ENCODE results near the gene TK2.
"Not testable (repeated sequence)": the region's sequence is repeated elsewhere in the genome, so short reads cannot be mapped to it uniquely, and the experiment has no call there.

TK2 gene

DNA sequence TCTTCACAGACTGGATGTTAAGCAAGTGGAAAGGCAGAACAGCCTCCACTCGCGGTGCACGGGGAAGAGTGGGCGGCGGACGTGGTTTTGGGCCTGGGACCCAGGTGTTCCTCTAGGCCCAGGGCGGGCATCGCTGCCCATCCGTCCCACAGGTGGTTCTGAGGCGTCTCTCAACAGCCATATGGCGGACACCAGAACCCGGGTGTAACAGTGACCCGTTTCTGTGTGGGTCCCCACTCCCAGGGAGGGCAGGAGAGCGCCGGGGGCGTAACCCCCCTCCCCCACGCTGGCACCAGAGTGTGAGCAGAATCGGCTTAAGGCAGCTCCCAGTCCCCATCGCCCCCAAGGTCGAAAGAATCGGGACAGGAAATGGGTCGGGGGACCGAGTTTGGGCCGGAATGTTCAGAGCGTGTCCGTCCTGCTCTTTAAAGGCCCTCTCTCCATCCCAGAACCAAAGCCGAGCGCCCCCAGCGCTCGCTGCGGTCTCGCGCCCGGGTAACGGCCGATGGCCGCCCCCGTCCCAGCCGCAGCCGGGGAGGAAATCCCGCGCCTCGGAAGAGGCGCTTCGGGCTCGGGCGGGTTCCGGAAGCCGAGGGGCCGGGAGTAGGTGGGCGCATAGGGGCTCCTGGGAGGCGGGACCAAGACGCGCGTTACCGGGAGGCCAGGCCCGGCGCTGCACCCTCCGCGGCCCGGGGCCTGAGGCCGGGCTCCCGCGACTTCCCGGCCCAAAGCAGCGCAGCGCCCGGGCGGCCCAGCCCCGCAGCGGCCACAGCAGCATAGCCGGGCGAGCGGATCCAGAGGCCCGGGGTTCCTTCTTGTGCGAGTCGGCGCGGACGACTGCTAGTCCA, at the start of gene TK2:
Gene TK2 (minus strand): TSS at position 839 of the 848 bp plus-strand sequence. CDS start 61 bp downstream, at position 778.
- Histone ChIP-seq H3K9ac (ENCODE audit: low read depth, low read length) (peak within 1 kb of the TSS; percentile 82), H3K9me3 (ENCODE audit: control insufficient read depth, insufficient read depth, low read length) (no peaks in the 10 kb centered on the region), H3K36me3 (ENCODE audit: insufficient read depth, low read length) (no peaks in the 10 kb centered on the region), H3K4me1 (ENCODE audit: insufficient read depth, low read length) (peaks cover 7% of the 10 kb centered on the region; the same call in 1 of the 2 replicates)

DNA sequence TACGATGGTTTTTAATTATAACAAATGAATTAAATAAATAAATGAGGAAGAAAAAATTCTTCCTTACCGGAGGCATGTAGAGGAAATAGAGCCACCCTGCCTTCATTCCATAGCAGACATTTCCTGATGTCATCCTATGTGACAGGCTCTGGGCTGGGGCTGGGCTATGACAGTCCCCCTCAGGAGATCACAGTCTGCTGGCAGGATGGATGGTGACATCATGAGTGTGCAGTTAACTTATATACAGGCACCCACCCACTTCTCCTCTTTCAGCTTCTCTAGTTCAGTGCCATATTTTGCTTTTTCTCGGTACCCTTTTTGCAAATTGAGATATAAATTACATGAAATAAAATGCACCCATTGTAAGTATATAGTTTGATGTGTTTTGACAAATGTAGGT, 48.2 kb upstream of the TK2 start:
- Histone ChIP-seq H3K36me3 (ENCODE audit: insufficient read depth, low read length) (no peaks in the 10 kb centered on the region), H3K9ac (ENCODE audit: low read depth, low read length) (no peak overlapping the region), H3K9me3 (ENCODE audit: control insufficient read depth, insufficient read depth, low read length) (no peaks in the 10 kb centered on the region), H3K4me1 (ENCODE audit: insufficient read depth, low read length) (no peaks in the 10 kb centered on the region)

DNA sequence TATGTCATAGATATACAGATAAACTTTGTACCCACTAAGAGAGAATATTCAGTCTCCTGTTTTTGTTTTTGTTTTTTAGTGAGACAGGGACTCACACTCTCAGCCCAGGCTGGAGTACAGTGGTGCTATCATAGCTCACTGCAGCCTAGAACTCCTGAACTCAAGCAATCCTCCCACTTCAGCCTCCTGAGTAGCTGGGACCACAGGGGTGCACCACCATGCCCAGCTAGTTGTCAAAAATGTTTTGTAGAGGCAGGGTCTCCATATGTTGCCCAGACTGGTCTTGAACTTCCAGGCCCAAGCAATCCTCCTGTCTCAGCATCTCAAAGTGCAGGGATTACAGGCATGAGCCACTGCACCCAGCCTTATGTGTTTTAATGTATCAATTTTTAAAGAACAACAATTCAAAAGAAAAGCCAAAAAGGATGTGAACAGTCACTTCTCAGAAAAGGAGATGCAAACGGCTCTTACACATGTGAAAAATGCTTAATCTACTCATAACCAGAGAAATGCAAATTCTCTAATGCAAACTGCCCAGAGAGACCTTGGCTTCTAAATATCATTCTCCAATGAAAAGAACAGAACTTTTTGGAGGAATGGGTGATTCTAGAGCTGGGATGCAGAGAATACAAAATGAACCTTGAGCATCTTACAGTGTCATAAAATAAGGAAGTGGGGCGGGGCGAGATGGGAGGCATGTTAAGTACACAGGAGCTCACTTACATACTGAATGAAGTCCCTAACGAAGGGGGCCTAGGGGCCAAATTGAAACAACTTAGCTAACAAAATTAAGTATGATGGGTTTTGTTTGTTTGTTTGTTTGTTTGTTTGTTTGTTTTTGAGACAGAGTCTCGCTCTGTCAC, 47.3 kb upstream of the TK2 start:
- no peaks in the 10 kb centered on the region for H3K4me1 ChIP-seq (ENCODE audit: insufficient read depth, low read length)
- no peaks in the 10 kb centered on the region for H3K36me3 ChIP-seq (ENCODE audit: insufficient read depth, low read length)
- no peaks in the 10 kb centered on the region for H3K9me3 ChIP-seq (ENCODE audit: control insufficient read depth, insufficient read depth, low read length)
- no peak overlapping the region for H3K9ac ChIP-seq (ENCODE audit: low read depth, low read length)

DNA sequence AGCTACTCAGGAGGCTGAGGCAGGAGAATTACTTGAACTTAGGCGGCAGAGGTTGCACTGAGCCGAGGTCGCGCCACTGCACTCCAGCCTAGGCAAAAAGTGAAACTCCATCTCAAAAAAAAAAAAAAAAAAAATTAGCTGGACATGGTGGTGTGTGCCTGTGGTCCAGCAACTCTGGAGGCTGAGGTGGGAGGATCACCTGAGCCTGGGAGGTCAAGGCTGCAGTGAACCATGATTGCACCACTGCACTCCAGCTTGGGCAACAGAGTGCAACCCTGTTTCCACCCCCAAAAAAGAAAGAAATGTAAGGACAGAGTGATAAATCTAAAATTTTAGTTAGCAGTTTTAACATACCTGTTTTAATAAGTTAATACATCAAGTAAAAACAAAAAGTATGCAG, 46.6 kb upstream of the TK2 start:
- H3K4me1 ChIP-seq (ENCODE audit: insufficient read depth, low read length); H3K9me3 ChIP-seq (ENCODE audit: control insufficient read depth, insufficient read depth, low read length); H3K9ac ChIP-seq (ENCODE audit: low read depth, low read length); H3K36me3 ChIP-seq (ENCODE audit: insufficient read depth, low read length): not testable (repeated sequence)

DNA sequence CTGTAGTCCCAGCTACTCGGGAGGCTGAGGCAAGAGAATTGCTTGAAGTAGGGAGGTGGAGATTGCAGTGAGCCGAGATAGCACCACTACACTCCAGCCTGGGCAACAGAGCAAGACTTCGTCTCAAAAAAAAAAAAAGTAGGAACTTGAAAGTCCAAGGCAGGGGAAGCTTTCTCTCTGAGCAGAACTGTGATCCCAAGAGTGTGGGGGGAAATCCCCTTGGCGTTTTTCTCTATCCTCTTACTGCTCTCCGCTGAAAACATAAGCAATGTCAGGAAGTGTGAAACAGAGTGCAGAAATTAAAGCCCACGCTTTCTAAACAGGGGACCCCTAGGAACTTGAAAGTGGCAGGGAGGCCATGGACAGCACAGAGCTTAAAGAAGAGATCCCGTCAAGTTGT, 44.8 kb upstream of the TK2 start:
- Histone ChIP-seq H3K9ac (ENCODE audit: low read depth, low read length) (no peak overlapping the region), H3K4me1 (ENCODE audit: insufficient read depth, low read length) (peaks cover 9% of the 10 kb centered on the region)

DNA sequence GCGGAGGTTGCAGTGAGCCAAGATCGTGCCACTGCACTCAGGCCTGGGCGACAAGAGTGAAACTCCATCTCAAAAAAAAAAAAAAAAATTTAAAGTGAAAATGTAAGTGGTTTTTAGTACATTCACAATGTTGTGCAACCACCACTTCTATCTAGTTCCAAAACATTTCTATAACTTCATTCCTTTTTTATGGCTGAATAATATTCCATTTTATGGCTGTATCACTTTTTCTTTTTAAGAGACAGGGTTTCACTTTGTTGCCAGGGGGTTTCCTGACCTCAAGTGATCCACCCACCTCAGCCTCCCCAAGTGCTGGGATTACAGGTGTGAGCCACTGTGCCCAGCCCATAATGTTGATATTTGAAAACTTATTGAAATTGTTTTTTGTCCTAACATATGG, 42.9 kb upstream of the TK2 start:
- H3K9me3 ChIP-seq (ENCODE audit: control insufficient read depth, insufficient read depth, low read length) = no peaks in the 10 kb centered on the region
- H3K9ac ChIP-seq (ENCODE audit: low read depth, low read length) = no peak overlapping the region
- H3K36me3 ChIP-seq (ENCODE audit: insufficient read depth, low read length) = no peaks in the 10 kb centered on the region
- peaks cover 12% of the 10 kb centered on the region for H3K4me1 ChIP-seq (ENCODE audit: insufficient read depth, low read length)

More for the DNA sequence above, 44.8 kb upstream of the TK2 start:
- Histone ChIP-seq H3K36me3 (ENCODE audit: insufficient read depth, low read length) (no peaks in the 10 kb centered on the region), H3K9me3 (ENCODE audit: control insufficient read depth, insufficient read depth, low read length) (no peaks in the 10 kb centered on the region)

DNA sequence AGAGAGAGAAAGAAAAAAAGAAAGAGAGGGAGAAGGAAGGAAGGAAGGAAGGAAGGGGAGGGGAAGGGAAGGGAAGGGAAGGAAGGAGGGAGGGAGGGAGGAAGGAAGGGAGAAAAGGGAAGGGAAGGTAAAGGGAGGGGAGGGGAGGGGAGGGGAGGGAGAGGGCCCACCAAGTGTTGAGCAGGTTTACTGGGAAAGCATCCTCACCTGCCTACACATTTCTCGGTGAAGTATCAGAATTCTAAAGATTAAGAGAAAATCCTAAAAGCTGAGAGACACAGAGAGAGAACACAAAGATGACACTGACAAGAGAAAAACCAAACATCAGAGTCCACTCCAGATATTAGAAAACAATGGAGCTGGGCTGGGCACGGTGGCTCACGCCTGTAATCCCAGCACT, 42.3 kb upstream of the TK2 start:
- Histone ChIP-seq H3K36me3 (ENCODE audit: insufficient read depth, low read length) (no peaks in the 10 kb centered on the region), H3K9ac (ENCODE audit: low read depth, low read length) (no peak overlapping the region), H3K9me3 (ENCODE audit: control insufficient read depth, insufficient read depth, low read length) (no peaks in the 10 kb centered on the region), H3K4me1 (ENCODE audit: insufficient read depth, low read length) (peaks cover 12% of the 10 kb centered on the region)

DNA sequence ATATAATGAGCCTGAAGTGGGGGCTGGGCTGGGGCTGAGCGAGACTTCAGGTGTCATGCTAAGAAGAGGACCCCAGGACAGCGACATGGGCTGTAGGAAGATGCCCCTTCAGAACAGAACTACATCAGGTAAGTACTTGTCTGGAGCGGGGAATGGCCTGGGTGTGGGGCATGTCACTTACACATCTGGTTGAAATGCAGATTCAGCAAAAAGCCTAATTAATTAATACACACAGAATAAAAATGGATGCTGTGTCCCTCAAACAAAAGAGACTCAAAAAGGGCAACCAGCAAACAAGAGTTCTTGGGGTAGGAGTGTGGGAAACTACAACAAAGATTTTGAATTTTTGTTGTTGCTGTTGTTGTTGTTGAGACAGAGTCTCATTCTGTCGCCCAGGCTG, 41.1 kb upstream of the TK2 start:
- Histone ChIP-seq H3K4me1 (ENCODE audit: insufficient read depth, low read length) (peaks cover 12% of the 10 kb centered on the region), H3K36me3 (ENCODE audit: insufficient read depth, low read length) (no peaks in the 10 kb centered on the region), H3K9ac (ENCODE audit: low read depth, low read length) (no peak overlapping the region), H3K9me3 (ENCODE audit: control insufficient read depth, insufficient read depth, low read length) (no peaks in the 10 kb centered on the region)

DNA sequence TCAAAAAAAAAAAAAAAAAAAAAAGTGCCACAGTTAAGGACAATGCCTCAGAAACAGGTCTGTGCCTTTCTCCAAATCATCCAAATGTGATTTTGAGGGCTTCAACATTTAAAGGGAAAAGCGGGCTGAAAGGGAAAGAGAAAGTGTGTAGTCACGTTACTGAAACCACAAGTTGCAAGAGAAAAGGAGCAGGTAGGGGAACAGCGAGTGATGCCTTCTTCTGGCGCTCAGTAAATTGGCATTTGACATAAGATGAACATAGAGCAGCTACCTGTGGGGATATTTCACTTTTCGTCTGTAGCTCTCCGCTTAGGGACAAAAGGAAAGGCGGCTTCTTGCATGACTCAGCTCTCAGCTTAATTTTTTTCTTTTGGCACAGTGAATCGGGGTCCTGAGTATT, 40.4 kb upstream of the TK2 start:
- H3K9ac ChIP-seq (ENCODE audit: low read depth, low read length) = no peak overlapping the region
- peaks cover 12% of the 10 kb centered on the region for H3K4me1 ChIP-seq (ENCODE audit: insufficient read depth, low read length)
- H3K36me3 ChIP-seq (ENCODE audit: insufficient read depth, low read length) = no peaks in the 10 kb centered on the region

DNA sequence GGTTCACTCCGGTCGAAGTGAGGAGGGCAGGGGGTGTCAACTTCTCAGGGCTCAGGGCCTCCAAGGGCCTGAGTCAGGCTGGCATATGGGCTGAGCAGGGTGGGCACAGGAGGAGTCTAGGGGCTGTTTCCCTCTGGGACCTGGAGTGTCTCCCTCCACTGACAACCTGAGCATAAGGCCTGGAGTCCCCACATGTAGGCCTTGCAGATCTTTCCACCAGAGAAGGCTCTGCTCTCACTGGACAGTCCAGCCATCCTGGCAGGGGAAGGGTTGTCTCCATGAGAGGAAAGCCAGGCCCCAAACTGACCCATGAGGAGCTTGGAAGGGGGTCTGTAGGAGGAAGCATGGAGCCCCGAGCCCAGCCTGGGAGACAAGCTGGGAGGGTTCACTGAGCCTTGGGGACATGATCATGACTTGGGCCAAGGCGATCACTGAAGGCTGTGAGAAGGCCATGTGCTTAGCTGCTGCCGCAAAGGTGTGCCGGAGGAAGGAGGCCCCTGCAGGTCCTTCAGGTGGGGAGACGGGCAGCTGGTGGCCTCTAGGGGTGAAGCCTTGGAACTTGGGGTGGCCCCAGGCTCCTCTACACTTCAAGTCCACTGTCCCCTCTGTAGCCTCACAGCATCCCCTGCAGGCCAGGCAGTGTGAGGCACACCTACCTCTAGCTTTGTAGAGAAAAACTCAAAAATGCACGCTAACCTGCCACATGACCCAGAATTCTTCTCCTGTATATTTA, 39.2 kb upstream of the TK2 start:
- Histone ChIP-seq H3K9ac (ENCODE audit: low read depth, low read length) (no peak overlapping the region), H3K4me1 (ENCODE audit: insufficient read depth, low read length) (peaks cover 12% of the 10 kb centered on the region)

More for the DNA sequence above, 40.4 kb upstream of the TK2 start:
- no peaks in the 10 kb centered on the region for H3K9me3 ChIP-seq (ENCODE audit: control insufficient read depth, insufficient read depth, low read length)

DNA sequence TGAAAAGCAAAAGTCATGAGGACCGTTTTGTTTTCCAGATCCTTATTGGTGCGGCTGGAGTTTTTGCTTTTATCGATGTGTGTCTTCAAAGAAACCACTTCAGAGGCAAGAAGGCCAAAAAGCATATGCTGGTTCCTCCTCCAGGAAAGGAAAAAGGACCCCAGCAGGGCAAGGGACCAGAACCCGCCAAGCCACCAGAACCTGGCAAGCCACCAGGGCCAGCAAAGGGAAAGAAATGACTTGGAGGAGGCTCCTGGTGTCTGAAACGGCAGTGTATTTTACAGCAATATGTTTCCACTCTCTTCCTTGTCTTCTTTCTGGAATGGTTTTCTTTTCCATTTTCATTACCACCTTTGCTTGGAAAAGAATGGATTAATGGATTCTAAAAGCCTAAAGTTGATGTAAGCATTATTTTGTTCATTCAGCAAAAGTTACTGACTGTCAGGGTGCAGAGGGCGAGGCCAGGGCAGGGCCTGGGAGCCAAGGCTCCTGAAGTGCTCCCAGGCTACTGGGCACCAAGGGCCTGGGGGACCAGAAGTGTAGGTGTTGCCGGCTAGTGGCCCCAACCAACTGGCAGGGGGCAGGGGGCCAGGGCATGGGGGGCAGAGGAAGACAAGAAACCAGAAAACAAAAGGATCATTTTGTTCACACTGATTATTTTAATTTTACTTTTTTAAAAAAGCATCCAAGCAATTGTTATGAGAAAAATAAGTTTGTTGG, 38.1 kb upstream of the TK2 start:
- no peaks in the 10 kb centered on the region for H3K9me3 ChIP-seq (ENCODE audit: control insufficient read depth, insufficient read depth, low read length)
- H3K36me3 ChIP-seq (ENCODE audit: insufficient read depth, low read length) = no peaks in the 10 kb centered on the region
- H3K9ac ChIP-seq (ENCODE audit: low read depth, low read length) = no peak overlapping the region
- peaks cover 12% of the 10 kb centered on the region for H3K4me1 ChIP-seq (ENCODE audit: insufficient read depth, low read length)

More for the DNA sequence above, 39.2 kb upstream of the TK2 start:
- H3K9me3 ChIP-seq (ENCODE audit: control insufficient read depth, insufficient read depth, low read length) = no peaks in the 10 kb centered on the region
- no peaks in the 10 kb centered on the region for H3K36me3 ChIP-seq (ENCODE audit: insufficient read depth, low read length)

DNA sequence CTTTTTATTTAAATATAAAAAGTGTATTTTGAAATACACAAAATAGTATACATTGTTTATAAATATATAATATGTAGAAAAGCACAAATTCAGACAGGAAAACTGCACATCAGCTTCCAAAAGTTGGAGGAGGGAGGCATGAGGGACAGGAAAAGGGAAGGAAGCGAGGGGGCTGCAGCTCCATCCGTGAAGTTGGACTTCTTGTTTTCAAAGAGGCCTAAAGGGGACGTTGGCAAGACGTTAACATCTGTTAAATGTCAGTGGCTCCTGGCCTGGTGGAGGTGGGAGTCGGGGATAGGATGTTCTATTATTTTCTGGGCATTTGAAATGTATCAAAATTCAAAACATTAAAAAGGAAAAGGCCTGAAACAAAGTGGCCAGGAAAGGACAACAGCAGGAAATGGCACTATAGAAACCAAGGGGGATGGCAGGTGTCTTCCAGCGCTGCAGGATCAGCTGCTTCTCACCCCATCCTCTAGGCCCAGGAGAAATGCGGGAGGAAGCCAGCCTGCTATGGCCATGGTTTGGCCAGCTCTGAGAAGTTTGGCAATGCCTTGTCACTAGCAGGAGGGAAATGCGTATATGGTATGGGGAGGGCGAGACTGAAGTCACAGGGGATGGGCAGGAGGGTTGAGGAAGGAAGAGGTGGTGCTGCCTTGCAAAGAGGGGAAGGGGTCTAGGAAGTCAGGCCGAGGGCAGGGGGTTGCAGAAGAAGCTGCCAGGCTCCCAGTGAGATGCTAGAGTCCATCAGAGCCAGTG, 35.7 kb upstream of the TK2 start:
- Histone ChIP-seq H3K36me3 (ENCODE audit: insufficient read depth, low read length) (no peaks in the 10 kb centered on the region; the same call in 1 of the 2 replicates), H3K9ac (ENCODE audit: low read depth, low read length) (no peak overlapping the region), H3K4me1 (ENCODE audit: insufficient read depth, low read length) (peaks cover 15% of the 10 kb centered on the region), H3K9me3 (ENCODE audit: control insufficient read depth, insufficient read depth, low read length) (no peaks in the 10 kb centered on the region)

DNA sequence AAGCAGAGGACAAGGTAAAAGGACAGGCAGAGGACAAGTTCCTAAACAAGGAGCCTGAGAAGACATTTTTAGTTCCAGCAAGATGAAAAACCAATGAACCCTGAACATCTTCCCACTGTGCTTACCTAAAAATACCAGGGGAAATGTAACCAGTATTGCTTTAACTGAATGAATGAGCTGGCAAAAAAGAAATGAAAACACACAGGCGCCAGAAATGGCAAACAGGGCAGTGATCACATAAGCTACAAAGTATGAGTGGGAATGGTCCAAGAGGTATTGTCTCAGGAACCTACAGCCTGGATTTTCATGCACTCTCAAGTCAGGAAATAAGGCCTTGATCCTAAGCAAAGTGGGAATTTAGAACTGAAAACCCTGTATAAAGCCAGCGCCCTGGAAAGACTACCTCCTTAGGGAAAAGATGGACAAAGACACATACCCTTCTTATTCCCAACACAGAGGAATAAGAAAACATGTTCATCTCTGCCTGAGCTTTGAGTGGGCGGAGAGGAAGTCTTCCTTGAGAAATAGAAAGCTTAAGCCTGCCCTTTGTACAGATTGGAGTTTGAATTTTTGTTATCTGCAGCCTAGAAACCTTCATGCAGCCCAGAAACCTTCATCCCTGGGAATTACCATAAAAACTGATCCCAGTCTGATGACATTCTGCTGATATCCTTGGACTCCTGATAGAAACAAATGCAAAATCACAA, 31.5 kb upstream of the TK2 start:
- Histone ChIP-seq H3K36me3 (ENCODE audit: insufficient read depth, low read length) (no peaks in the 10 kb centered on the region; the same call in 1 of the 2 replicates), H3K9ac (ENCODE audit: low read depth, low read length) (no peak overlapping the region), H3K9me3 (ENCODE audit: control insufficient read depth, insufficient read depth, low read length) (no peaks in the 10 kb centered on the region), H3K4me1 (ENCODE audit: insufficient read depth, low read length) (peaks cover 14% of the 10 kb centered on the region)

Data from ES-I3 (cell line).